Esophagus muscularis mucosa (tissue), 4 donors: ENCODE measurements around the gene WWC1. TPM values are rescaled to one million over a fixed set of nuclear protein-coding genes. Genes with fewer than 3 reads are reported as not detected.

Source experiments
- DNase-seq: peaks from one replicate; pipeline ENCODE4 v3.0.0-alpha.2; 2017; ENCODE audit errors: extremely low spot score
- H3K27ac ChIP-seq, 4 donors: fragments of 200-600 bp; sonication (generic); replicated peaks in 1 of 4; 1 replicate in 3 of 4; 2 replicates in 1 of 4; pipeline ENCODE4 v1.5.1; 2016 to 2019; ENCODE audit warnings: mild to moderate bottlenecking in 1 of 4
- H3K27me3 ChIP-seq, 4 donors: fragments of 200-600 bp; sonication (generic); one replicate each; pipeline versions ENCODE4 v1.5.1 to v1.6.0; 2016 to 2019
- H3K36me3 ChIP-seq, 4 donors: fragments of 200-600 bp; sonication (generic); one replicate each; pipeline ENCODE4 v1.5.1; 2016 to 2019
- H3K4me1 ChIP-seq, 4 donors: fragments of 200-600 bp; sonication (generic); one replicate each; pipeline ENCODE4 v1.5.1; 2016 to 2019
- H3K4me3 ChIP-seq, 4 donors: fragments of 200-600 bp; sonication (generic); 1 replicate in 2 of 4; 2 replicates in 2 of 4; pipeline ENCODE4 v1.5.1; 2016 to 2019; ENCODE audit warnings: mild to moderate bottlenecking in 4 of 4, moderate library complexity in 1 of 4
- H3K9me3 ChIP-seq, 4 donors: fragments of 200-600 bp; sonication (generic); 1 replicate in 3 of 4; 2 replicates in 1 of 4; pipeline ENCODE4 v1.5.1; 2016 to 2019
- CTCF ChIP-seq, 3 experiments: fragments of 200-600 bp in 2 of 3; fragments of 450-650 bp in 1 of 3; sonication (generic) in 2 of 3; IDR thresholded peaks; one replicate each; pipeline ENCODE4 v1.5.1; 2017 to 2019; ENCODE audit warnings: antibody characterized with exemption in 3 of 3, mild to moderate bottlenecking in 2 of 3, moderate library complexity in 1 of 3
- EP300 ChIP-seq: sonication (generic); formaldehyde crosslinking; IDR thresholded peaks from one replicate; pipeline ENCODE4 v1.6.1; 2017; ENCODE audit warnings: antibody characterized with exemption
- POLR2A ChIP-seq: fragments of 450-650 bp; IDR thresholded peaks from one replicate; pipeline ENCODE4 v1.6.1; 2017; ENCODE audit warnings: antibody characterized with exemption, moderate library complexity, mild to moderate bottlenecking, low read depth
- POLR2AphosphoS5 ChIP-seq, 2 donors: sonication (generic); formaldehyde crosslinking; IDR thresholded peaks; one replicate each; pipeline ENCODE4 v1.6.1; 2017; ENCODE audit warnings: antibody characterized with exemption in 2 of 2
- WGBS: methylation state at CpG from one replicate; pipeline ENCODE4 v1.1.5; 2018; 5-methylcytosine and 5-hydroxymethylcytosine counted together
- intact Hi-C: fragments of 100-400 bp; cut with DNase I; formaldehyde crosslinking; loops from one replicate; pipeline ENCODE4 v1.15.1; 2023
- total RNA-seq, 4 donors: library from RNA; depleted of rRNA; stranded (reverse); fragments of >200 nt; gene quantifications; one replicate each; pipeline versions ENCODE4 v1.1.0 to v1.2.1, GENCODE V29; 2016

WWC1 gene
- total RNA-seq, 4 donors from 2014 or later = 2.1 to 6.2 (median 3.2) TPM

- no peaks in the 10 kb centered on the region for H3K9me3 ChIP-seq
- intact Hi-C loops = loop anchor here (10.0 kb wide), 1 partner anchor 1102 kb away; the partner anchor contains the start of gene SPDL1
- 75% methylated on average over 5 of the region's 5 CpGs for WGBS
- H3K4me1 ChIP-seq = peaks cover 4 to 10% (median 9%) of the 10 kb centered on the region in 4 donors
- DNase-seq = peak; percentile 12
- no peak overlapping the region for H3K27ac ChIP-seq
- H3K27me3 ChIP-seq = peaks cover 0 to 4% (median 0%) of the 10 kb centered on the region in 4 donors
- no peaks in the 10 kb centered on the region for H3K36me3 ChIP-seq
- no peak for TF ChIP-seq EP300
- TF ChIP-seq CTCF (IDR thresholded peaks at IDR 0.05) = no peak
- no peak for TF ChIP-seq POLR2A
- TF ChIP-seq POLR2AphosphoS5 (IDR thresholded peaks at IDR 0.05) = no peak
- H3K4me3 ChIP-seq = no peak overlapping the region
These were observed 190.9 kb downstream of the WWC1 start for GRCh38 chr5:168482361-168482760.

- Histone ChIP-seq H3K4me1 (peaks cover 6 to 25% (median 15%) of the 10 kb centered on the region in 4 donors), H3K27me3 (peaks cover 0 to 4% (median 0%) of the 10 kb centered on the region in 4 donors), H3K36me3 (peaks cover 27 to 34% (median 32%) of the 10 kb centered on the region in 4 donors), H3K27ac (peak within 1 kb of the TSS; percentile 72 to 88 (median 79)), H3K4me3 (peak within 1 kb of the TSS; percentile 70 to 93 (median 84)), H3K9me3 (no peaks in the 10 kb centered on the region)
- peak; percentile 98 for DNase-seq
- intact Hi-C loops = loop anchor here (5.0 to 10.0 kb wide), 3 partner anchors 91 to 1098 kb away; partner anchors contain the start of genes PANK3 and SPDL1
- WGBS = 0% methylated on average over 26 of the region's 40 CpGs
- TF ChIP-seq POLR2AphosphoS5 (IDR thresholded peaks at IDR 0.05) (peak; percentile 97), POLR2A (peak; percentile 75), EP300 (no peak), CTCF (IDR thresholded peaks at IDR 0.05) (peak in 2 of 3 experiments; percentile 97 to 98)
These were observed 194.9 kb downstream of the WWC1 start, which contains the start of gene RARS1 for GRCh38 chr5:168486136-168486879. Gene RARS1, plus strand, starts transcription at chr5:168486471. Its CDS starts 28 bp downstream, at chr5:168486499.

DNA sequence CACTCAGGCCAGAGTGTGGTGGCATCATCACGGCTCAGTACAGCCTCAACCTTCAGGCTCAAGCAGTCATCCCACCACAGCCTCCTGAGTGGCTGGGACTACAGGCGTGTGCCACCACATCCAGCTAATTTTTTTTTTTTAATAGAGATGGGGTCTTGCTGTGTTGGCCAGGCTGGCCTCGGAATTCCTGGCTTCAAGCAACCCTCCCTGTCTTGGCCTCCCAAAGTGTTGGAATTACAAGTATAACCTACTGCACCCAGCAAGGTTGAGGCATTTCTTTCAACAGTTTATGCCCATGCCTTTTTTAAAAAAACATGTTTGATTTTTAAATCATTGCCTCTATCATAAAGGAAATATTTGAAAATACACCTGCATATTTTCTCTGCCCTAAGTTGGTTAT lies 197.6 kb downstream of the WWC1 start:
- H3K9me3 ChIP-seq = no peaks in the 10 kb centered on the region
- H3K4me3 ChIP-seq = no peak overlapping the region
- TF ChIP-seq POLR2A (no peak), EP300 (no peak), CTCF (IDR thresholded peaks at IDR 0.05) (no peak), POLR2AphosphoS5 (IDR thresholded peaks at IDR 0.05) (no peak)
- 96% methylated on average over 3 of the region's 3 CpGs for WGBS
- intact Hi-C loops = loop anchor here (5.0 to 10.0 kb wide), 3 partner anchors 88 to 1096 kb away; partner anchors contain the start of genes PANK3 and SPDL1
- no peaks in the 10 kb centered on the region for H3K27me3 ChIP-seq
- no peak for DNase-seq
- peaks cover 35 to 62% (median 55%) of the 10 kb centered on the region in 4 donors for H3K36me3 ChIP-seq
- H3K27ac ChIP-seq = no peak overlapping the region
- peaks cover 6 to 25% (median 15%) of the 10 kb centered on the region in 4 donors for H3K4me1 ChIP-seq

DNA sequence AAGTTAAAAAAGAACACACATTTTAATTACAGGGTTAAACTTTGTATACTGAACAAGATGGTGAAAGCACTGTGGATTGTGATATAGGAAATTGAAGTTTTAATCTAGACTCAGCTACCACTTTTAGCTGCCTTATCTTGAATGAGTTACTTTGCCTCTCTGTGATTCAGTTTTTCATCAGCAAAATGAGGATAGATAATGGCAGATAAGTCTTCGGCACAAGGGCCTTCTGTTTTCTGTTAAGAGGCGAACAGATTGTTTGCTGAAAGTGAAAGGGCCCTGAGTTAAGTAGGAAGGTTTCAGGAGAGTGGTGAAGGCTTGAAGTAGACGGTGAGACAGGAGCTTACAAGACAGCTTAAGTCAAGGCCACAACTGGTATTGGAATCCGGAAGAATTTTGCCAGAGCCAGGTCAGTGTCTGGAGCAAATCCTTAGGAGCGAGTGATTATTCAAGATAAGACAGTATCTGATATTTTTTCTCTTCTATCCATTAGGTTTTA lies 202.7 kb downstream of the WWC1 start:
- peaks cover 0 to 7% (median 1%) of the 10 kb centered on the region in 4 donors for H3K4me1 ChIP-seq
- H3K27me3 ChIP-seq = no peaks in the 10 kb centered on the region
- TF ChIP-seq EP300 (no peak), POLR2A (no peak), CTCF (IDR thresholded peaks at IDR 0.05) (no peak)
- peaks cover 73 to 100% (median 97%) of the 10 kb centered on the region in 4 donors for H3K36me3 ChIP-seq
- H3K9me3 ChIP-seq = no peaks in the 10 kb centered on the region
- no peak overlapping the region for H3K27ac ChIP-seq
- intact Hi-C loops = no loop called here
- WGBS = 90% methylated on average over 5 of the region's 5 CpGs
- H3K4me3 ChIP-seq = no peak overlapping the region
- DNase-seq = no peak
